ENCODE measurements around the gene ANKH.

Gene ANKH

DNA sequence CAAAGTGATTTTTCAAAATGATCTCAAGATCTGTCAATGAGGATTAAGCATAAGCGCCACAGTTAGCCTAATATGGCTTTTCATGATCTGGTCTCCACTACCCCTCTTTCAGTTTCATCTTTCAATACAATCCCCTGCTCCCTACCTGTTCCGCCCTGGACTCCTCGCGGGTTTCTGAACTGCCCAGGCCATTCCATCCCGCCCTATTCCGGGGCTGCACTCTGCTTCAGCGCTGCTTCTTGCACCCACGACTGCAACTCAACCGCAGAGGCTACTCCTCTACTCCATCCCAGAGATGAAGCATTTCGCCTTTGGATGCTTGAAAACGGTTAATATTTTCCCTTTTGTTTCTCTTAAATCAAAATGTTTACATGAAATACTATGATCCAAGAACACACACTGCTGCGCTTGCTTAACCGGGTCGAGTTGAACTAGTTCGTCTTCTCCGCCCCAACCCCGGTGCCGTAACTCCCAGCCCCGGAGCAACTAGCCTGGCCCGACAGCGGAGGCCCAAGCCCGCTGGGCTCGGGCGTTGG is 207.8 kb downstream of the ANKH start:
- DNase-seq (ENCODE audit: low read depth), result no peak

DNA sequence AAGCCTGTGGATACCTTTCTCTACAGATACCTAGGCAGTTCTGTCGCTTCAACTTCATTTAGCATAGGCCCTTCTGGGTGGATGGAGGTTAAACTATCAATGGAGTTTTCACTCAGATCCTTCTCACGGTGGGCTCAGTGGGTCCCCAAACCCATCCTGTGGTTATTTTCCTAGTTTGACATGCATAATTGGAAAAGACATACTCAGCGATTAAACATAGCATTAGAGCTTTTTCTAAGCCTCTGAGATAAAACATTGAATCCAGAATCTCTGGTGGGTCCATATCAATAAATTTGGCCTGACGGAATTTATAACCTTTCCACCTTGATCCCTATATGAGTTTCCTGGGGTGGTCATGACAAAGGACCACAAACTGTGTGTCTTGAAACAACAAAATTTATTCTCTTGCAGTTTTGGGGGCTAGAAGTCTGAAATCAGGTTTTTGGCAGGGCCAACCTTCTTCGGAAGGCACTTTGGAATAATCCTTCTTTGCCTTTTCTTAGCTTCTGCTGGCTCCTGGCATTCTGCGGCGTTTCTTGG is 208.8 kb downstream of the ANKH start:
- DNase-seq (ENCODE audit: low read depth), result no peak

DNA sequence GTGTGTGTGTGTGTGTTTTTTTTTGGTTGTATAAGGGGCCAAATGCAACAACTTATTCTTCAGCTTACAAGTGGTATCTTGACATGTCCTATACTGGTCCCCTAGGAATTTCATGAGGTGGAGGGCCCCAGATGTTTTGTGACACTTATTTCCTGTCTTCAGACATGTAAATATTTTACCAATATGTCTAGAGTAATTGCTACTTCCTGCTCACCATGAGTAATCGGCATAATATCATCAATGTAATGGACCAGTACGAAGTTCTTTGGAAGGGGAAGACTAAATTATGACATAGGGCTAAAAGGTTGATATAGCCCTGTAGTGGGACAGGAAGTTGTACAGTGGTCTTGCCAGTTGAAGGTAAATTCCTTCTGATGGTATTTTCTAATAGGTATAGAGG is 210.7 kb downstream of the ANKH start:
- no peak for DNase-seq (ENCODE audit: low read depth)

DNA sequence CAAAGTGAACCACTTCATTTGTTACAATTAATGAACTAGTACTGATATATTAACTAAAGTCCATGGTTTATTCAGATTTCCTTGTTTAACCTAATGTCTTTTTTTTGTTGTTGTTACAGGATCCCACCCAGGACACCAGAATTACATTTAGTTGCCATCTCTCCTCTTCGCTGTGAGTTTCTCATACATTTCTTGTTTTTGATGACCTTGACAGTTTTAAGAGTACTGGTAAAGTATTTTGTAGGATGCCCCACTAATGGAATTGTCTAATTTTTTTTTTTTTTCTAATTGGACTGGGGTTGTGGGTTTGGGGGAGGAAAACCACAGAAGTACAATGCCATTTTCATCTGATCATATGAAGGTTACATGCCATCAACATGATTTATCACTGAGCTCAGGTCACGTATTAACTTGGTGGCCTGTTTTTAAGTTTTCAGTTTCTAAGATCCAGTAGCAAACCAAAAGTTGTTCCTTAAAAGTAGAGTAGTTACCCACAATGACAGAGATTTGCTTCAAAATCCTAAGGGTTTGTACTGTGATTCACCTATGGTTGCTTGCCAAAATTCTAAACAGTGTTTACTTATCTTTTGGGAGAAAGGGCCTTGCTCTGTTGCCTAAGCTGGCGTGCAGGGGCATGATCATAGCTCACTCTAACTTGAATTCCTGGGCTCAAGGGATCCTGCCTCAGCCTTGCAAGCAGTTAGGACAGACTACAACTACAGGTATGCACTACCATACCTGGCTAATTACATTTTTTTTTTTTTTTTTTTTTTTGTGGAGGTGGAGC is 211.6 kb downstream of the ANKH start:
- DNase-seq (ENCODE audit: low read depth), result no peak

DNA sequence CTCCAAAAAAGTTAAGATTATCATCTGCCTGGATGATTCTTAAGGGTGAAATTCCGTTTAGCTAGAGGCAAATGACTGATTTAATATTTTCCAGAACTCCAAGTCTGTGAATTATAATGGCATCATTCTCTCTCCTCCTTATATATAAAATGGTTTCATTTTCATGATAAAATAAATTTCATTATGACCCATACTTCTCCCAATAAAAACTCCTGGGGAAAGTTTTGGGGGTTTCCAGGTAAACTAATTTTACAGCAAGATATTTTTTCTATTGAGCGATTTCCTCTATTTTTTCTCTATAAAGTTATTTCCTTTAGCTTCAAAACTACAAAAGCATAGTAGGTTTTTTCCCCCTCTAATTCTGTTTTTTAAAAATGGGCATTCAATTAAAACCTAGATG is 214.7 kb downstream of the ANKH start:
- DNase-seq (ENCODE audit: low read depth), result no peak

DNA sequence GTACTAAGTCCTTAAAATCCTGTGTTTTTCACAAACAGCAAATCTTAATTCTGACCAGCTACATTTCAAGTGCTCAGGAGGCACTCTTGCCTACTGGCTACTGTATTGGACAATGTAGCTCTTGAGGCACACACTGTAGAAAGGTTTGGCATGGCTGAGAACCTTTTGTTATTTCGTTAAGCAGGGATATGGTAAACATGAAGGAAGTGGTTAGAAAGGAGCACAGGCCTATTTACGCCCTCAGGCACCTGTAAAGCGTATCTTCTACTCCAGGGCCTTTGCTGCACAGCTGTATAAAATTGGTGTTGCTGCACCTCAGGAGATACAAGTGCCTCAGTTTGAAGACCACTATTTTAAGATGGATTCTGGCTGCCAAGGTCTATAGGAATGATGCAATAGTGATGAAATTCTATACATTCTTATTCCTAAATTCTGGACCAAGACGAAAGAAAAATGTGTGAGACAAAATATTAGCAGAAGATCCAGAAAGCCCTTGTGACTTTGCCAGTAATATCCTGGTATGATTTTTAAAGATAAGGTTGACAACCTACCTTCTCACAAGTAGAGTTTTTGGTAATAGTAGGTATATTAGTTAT is 216.3 kb downstream of the ANKH start:
- DNase-seq (ENCODE audit: low read depth), result no peak
